H1 (cell line): ENCODE measurements around the gene SLC13A4. TPM values are rescaled to one million over a fixed set of nuclear protein-coding genes. Genes with fewer than 3 reads are reported as not detected.

Experiments used
- CTCF ChIA-PET: fragments of 300-600 bp; sonication (Branson Sonifier 250); formaldehyde crosslinking; loops from one replicate; lab custom pipeline; 2021; ENCODE audit not compliant: partially characterized antibody; lab: Charles Lee
- POLR2A ChIA-PET: fragments of 300-600 bp; sonication (Branson Sonifier 250); formaldehyde crosslinking; loops from one replicate; lab custom pipeline; 2021; ENCODE audit warnings: inconsistent platforms; ENCODE audit not compliant: partially characterized antibody; lab: Charles Lee
- DNase-seq, 2 experiments: peaks; one replicate each; pipeline versions ENCODE4 v3.0.0 to v3.0.0-alpha.2; 2010 to 2022; ENCODE audit warnings: low spot score in 2 of 2, low read depth in 1 of 2, mixed read lengths in 1 of 2
- FAIRE-seq: peaks from 2 replicates; lab custom pipeline; 2011; peaks lifted over from hg19 to GRCh38; lab: Jason Lieb, UNC
- H2AFZ ChIP-seq: 2 replicates; pipeline ENCODE4 v1.8.1; 2012; ENCODE audit warnings: low read length, inconsistent platforms
- H2AK5ac ChIP-seq: 2 replicates; pipeline ENCODE4 v1.6.1; 2013; ENCODE audit warnings: low read depth, low read length
- H2BK120ac ChIP-seq: replicated peaks from 2 replicates; pipeline ENCODE3; 2013; ENCODE audit warnings: low read depth, low read length, inconsistent platforms
- H2BK12ac ChIP-seq: 2 replicates; pipeline ENCODE4 v1.6.1; 2013; ENCODE audit warnings: low read depth, low read length
- H2BK15ac ChIP-seq: 2 replicates; pipeline ENCODE4 v1.6.1; 2013; ENCODE audit warnings: low read length
- H2BK20ac ChIP-seq: 2 replicates; pipeline ENCODE4 v1.6.1; 2013; ENCODE audit warnings: low read length
- H2BK5ac ChIP-seq: 2 replicates; pipeline ENCODE4 v1.6.1; 2013; ENCODE audit warnings: low read depth, low read length
- H3K14ac ChIP-seq: 2 replicates; pipeline ENCODE4 v1.6.1; 2013; ENCODE audit warnings: inconsistent platforms; ENCODE audit not compliant: insufficient read length
- H3K18ac ChIP-seq: 2 replicates; pipeline ENCODE4 v1.6.1; 2013; ENCODE audit warnings: low read length; ENCODE audit errors: extremely low read depth
- H3K23ac ChIP-seq: 2 replicates; pipeline ENCODE4 v1.6.1; 2013; ENCODE audit warnings: inconsistent platforms; ENCODE audit not compliant: insufficient read length
- H3K23me2 ChIP-seq: 2 replicates; pipeline ENCODE4 v1.6.1; 2013; ENCODE audit warnings: low read depth, low read length
- H3K27ac ChIP-seq: 2 replicates; pipeline ENCODE4 v1.6.1; 2011; ENCODE audit warnings: low read depth, low read length, inconsistent platforms
- H3K27me3 ChIP-seq, 4 experiments: replicated peaks in 1 of 4; 1 replicate in 1 of 4; 2 replicates in 3 of 4; pipeline versions ENCODE4 v1.6.1 to v1.8.1; 2011 to 2013; ENCODE audit warnings: low read length in 3 of 4, mild to moderate bottlenecking in 3 of 4, inconsistent platforms in 2 of 4, mixed read lengths in 2 of 4, moderate library complexity in 1 of 4; ENCODE audit not compliant: control insufficient read depth in 3 of 4, insufficient read depth in 3 of 4; ENCODE audit errors: extremely low read depth in 1 of 4
- H3K36me3 ChIP-seq, 4 experiments: 2 replicates each; pipeline versions ENCODE4 v1.6.1 to v1.8.1; 2011 to 2013; ENCODE audit warnings: mild to moderate bottlenecking in 4 of 4, low read length in 3 of 4, moderate library complexity in 2 of 4, control low read depth in 1 of 4, inconsistent platforms in 1 of 4; ENCODE audit not compliant: insufficient read depth in 4 of 4, control insufficient read depth in 2 of 4
- H3K4ac ChIP-seq: replicated peaks from 2 replicates; pipeline ENCODE3; 2013; ENCODE audit warnings: low read length, low read depth, mixed read lengths, inconsistent platforms; ENCODE audit not compliant: insufficient read length
- H3K4me1 ChIP-seq, 4 experiments: replicated peaks in 1 of 4; 1 replicate in 1 of 4; 2 replicates in 3 of 4; pipeline versions ENCODE4 v1.6.1 to v1.8.1; 2011 to 2013; ENCODE audit warnings: low read length in 3 of 4, inconsistent platforms in 2 of 4, mixed read lengths in 1 of 4; ENCODE audit not compliant: insufficient read depth in 4 of 4, control insufficient read depth in 3 of 4
- H3K4me2 ChIP-seq, 2 experiments: 2 replicates each; pipeline versions ENCODE4 v1.6.1 to v1.8.1; 2011 to 2013; ENCODE audit warnings: low read depth in 2 of 2, low read length in 2 of 2, control low read depth in 1 of 2, inconsistent platforms in 1 of 2, mild to moderate bottlenecking in 1 of 2; ENCODE audit not compliant: insufficient read depth in 1 of 2
- H3K4me3 ChIP-seq, 4 experiments: fragments of 200-600, 300-600 bp in 1 of 4; sonication (generic), shearing (Covaris generic), sonication (Bioruptor Twin) in 1 of 4; 2 replicates each; pipeline versions ENCODE4 v1.5.1 to v1.8.1; 2011 to 2016; ENCODE audit warnings: low read length in 4 of 4, low read depth in 3 of 4, control low read depth in 2 of 4, inconsistent platforms in 2 of 4, mild to moderate bottlenecking in 2 of 4, mixed read lengths in 1 of 4, moderate library complexity in 1 of 4; ENCODE audit not compliant: insufficient read depth in 2 of 4; ENCODE audit errors: extremely low read depth in 1 of 4
- H3K56ac ChIP-seq: replicated peaks from 2 replicates; pipeline ENCODE3; 2013; ENCODE audit warnings: low read depth, mild to moderate bottlenecking, mixed read lengths, low read length, inconsistent platforms; ENCODE audit not compliant: insufficient read length
- H3K79me1 ChIP-seq: 2 replicates; pipeline ENCODE4 v1.6.1; 2013; ENCODE audit warnings: low read depth, low read length, control low read depth
- H3K79me2 ChIP-seq, 2 experiments: 2 replicates each; pipeline versions ENCODE4 v1.6.1 to v1.8.1; 2012 to 2013; ENCODE audit warnings: low read length in 2 of 2, mild to moderate bottlenecking in 2 of 2, inconsistent platforms in 1 of 2; ENCODE audit not compliant: insufficient read depth in 2 of 2, control insufficient read depth in 1 of 2
- H3K9ac ChIP-seq, 4 experiments: replicated peaks in 1 of 4; 1 replicate in 1 of 4; 2 replicates in 3 of 4; pipeline versions ENCODE4 v1.6.1 to v1.8.1; 2011 to 2013; ENCODE audit warnings: low read depth in 3 of 4, low read length in 3 of 4, control low read depth in 2 of 4, mild to moderate bottlenecking in 2 of 4, moderate library complexity in 2 of 4, inconsistent platforms in 1 of 4; ENCODE audit errors: extremely low read depth in 1 of 4
- H3K9me3 ChIP-seq, 2 experiments: 2 replicates each; pipeline versions ENCODE4 v1.6.1 to v1.8.1; 2012 to 2013; ENCODE audit warnings: mild to moderate bottlenecking in 2 of 2, moderate library complexity in 2 of 2, control low read depth in 1 of 2, inconsistent platforms in 1 of 2, low read depth in 1 of 2, low read length in 1 of 2, mixed read lengths in 1 of 2; ENCODE audit not compliant: insufficient read depth in 2 of 2
- H4K20me1 ChIP-seq, 2 experiments: replicated peaks in 1 of 2; 2 replicates each; pipeline versions ENCODE3 to v1.8.1; 2011 to 2013; ENCODE audit warnings: inconsistent platforms in 2 of 2, low read length in 2 of 2, mild to moderate bottlenecking in 1 of 2; ENCODE audit not compliant: insufficient read depth in 2 of 2, control insufficient read depth in 1 of 2
- H4K5ac ChIP-seq: 2 replicates; pipeline ENCODE4 v1.6.1; 2013; ENCODE audit warnings: low read length, low read depth, mixed read lengths, inconsistent platforms; ENCODE audit not compliant: insufficient read length
- H4K8ac ChIP-seq: 2 replicates; pipeline ENCODE4 v1.8.0; 2013; ENCODE audit warnings: mild to moderate bottlenecking, moderate library complexity, low read length, inconsistent platforms; ENCODE audit not compliant: insufficient read depth; ENCODE audit errors: extremely low read depth
- H4K91ac ChIP-seq: replicated peaks from 2 replicates; pipeline ENCODE3; 2013; ENCODE audit warnings: low read length, mixed read lengths, inconsistent platforms; ENCODE audit not compliant: insufficient read length
- CTBP2 ChIP-seq: IDR thresholded peaks from 2 replicates; pipeline ENCODE4 v1.7.0; 2011; ENCODE audit warnings: borderline replicate concordance, mild to moderate bottlenecking, moderate library complexity, mixed read lengths, low read length; ENCODE audit not compliant: insufficient read depth, insufficient read length
- SIRT6 ChIP-seq: IDR thresholded peaks from one replicate; pipeline ENCODE4 v1.7.1; 2012; ENCODE audit warnings: low read length, inconsistent platforms
- TEAD4 ChIP-seq: IDR thresholded peaks from 2 replicates; pipeline ENCODE4 v1.6.1; 2012; ENCODE audit warnings: low read depth, low read length, inconsistent platforms, mixed read lengths
- YY1 ChIP-seq: IDR thresholded peaks from 2 replicates; pipeline ENCODE4 v1.6.1; 2011; ENCODE audit warnings: low read depth, mild to moderate bottlenecking, low read length
- WGBS, 2 experiments: shearing (Covaris generic) in 1 of 2; methylation state at CpG; one replicate each; pipeline versions ENCODE4 v1.1.6 to v1.1.7; 2013 to 2015; ENCODE audit warnings: low lambda C conversion rate in 2 of 2, mixed read lengths in 2 of 2, inconsistent platforms in 1 of 2, low coverage in 1 of 2, missing lambda C conversion rate in 1 of 2; ENCODE audit not compliant: insufficient replicate concordance in 2 of 2, insufficient coverage in 1 of 2, insufficient read length in 1 of 2; ENCODE audit errors: extremely low coverage in 1 of 2, missing lambda C conversion rate in 1 of 2; 5-methylcytosine and 5-hydroxymethylcytosine counted together
- polyA plus RNA-seq, 7 experiments: library from polyadenylated mRNA; depleted of rRNA in 3 of 7; stranded (reverse) in 5 of 7; unstranded in 2 of 7; fragments of >200 nt in 5 of 7; fragments of 200-250 nt in 2 of 7; gene quantifications; 1 replicate in 5 of 7; 2 replicates in 1 of 7; 4 replicates in 1 of 7; pipeline versions ENCODE4 v1.2.1 to v1.2.3, GENCODE V29; 2011 to 2013; ENCODE audit warnings: missing spikeins in 2 of 7, mixed read lengths in 2 of 7
- total RNA-seq: library from RNA; stranded (reverse); fragmentation: NEBNext Ultra II Directional; extraction: Animal tissue kit (Norgen Biotek cat#: 25700); gene quantifications from 2 replicates; pipeline ENCODE4 v1.2.1, GENCODE V29; 2021
- TF ChIP-seq, protein P1 (sequence below): IDR thresholded peaks from 2 replicates; pipeline ENCODE4 v1.6.1; 2011; ENCODE audit warnings: low read length, improper control_type of control experiment

The SLC13A4 gene
- total and polyA plus RNA-seq, 2 of the 8 experiments (the other 6 are each of a cell fraction or from before 2014, with no cell fraction given): 3.9 to 7.5 TPM

DNA sequence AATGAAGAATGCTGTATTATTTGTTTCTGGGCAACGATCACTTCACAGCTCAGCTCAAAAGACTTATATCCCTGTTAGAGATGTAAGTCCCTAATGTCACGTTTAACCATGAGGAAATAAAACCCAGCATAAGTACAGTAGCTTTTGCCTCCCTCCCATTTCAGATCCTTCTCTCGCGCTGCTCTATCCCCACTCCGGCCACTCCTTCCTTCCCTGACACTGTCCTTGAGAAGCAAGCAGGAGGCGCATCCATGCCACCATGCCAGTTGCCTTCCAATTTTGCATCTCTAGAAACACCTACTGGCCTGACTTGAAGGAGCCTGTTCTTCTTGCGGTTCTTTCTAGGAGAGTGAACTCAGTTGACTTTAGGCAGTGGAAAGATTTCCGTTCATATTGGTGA, 19.4 kb upstream of the SLC13A4 start:
- no peak overlapping the region for H2AFZ ChIP-seq
- TF ChIP-seq, protein P1, sequence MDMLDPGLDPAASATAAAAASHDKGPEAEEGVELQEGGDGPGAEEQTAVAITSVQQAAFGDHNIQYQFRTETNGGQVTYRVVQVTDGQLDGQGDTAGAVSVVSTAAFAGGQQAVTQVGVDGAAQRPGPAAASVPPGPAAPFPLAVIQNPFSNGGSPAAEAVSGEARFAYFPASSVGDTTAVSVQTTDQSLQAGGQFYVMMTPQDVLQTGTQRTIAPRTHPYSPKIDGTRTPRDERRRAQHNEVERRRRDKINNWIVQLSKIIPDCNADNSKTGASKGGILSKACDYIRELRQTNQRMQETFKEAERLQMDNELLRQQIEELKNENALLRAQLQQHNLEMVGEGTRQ: no peak
- TF ChIP-seq TEAD4: no peak
- no peak for TF ChIP-seq SIRT6
- TF ChIP-seq YY1: no peak
- TF ChIP-seq CTBP2: no peak

More for the DNA sequence above, 19.4 kb upstream of the SLC13A4 start:
- Histone ChIP-seq H3K9me3 (no peaks in the 10 kb centered on the region), H4K8ac (no peak overlapping the region), H3K4me2 (no peak overlapping the region), H2BK5ac (no peak overlapping the region), H3K23ac (no peak overlapping the region), H3K27me3 (no peaks in the 10 kb centered on the region), H3K79me1 (no peaks in the 10 kb centered on the region), H4K20me1 (no peaks in the 10 kb centered on the region), H3K14ac (no peak overlapping the region), H3K36me3 (no peaks in the 10 kb centered on the region), H3K9ac (no peak overlapping the region), H3K4ac (no peak overlapping the region), H2AK5ac (no peak overlapping the region), H2BK15ac (no peak overlapping the region), H2BK12ac (no peak overlapping the region), H3K56ac (no peak overlapping the region), H3K4me3 (no peak overlapping the region), H2BK120ac (no peak overlapping the region), H3K23me2 (no peaks in the 10 kb centered on the region), H4K5ac (no peak overlapping the region), H2BK20ac (no peak overlapping the region), H3K4me1 (peaks cover 0 to 6% (median 0%) of the 10 kb centered on the region in 4 experiments; a peak in 2 of 7 replicates), H3K79me2 (no peaks in the 10 kb centered on the region), H4K91ac (no peak overlapping the region), H3K27ac (no peak overlapping the region), H3K18ac (no peak overlapping the region)
- FAIRE-seq (no peak), DNase-seq (no peak)
- CTCF ChIA-PET: interaction anchor here (0.7 to 2.5 kb wide), 4 partner anchors 9 to 74 kb away, joined by 3 to 13 read pairs (median 3); no protein-coding TSS in a partner anchor
- 86% methylated on average over 8 of the region's 8 CpGs; no CpG with 5 or more reads in 1 of the 2 experiments for WGBS, 2 experiments
- POLR2A ChIA-PET: no interaction called here
